Measurements from ENCODE around the gene SMC3.

DNA sequence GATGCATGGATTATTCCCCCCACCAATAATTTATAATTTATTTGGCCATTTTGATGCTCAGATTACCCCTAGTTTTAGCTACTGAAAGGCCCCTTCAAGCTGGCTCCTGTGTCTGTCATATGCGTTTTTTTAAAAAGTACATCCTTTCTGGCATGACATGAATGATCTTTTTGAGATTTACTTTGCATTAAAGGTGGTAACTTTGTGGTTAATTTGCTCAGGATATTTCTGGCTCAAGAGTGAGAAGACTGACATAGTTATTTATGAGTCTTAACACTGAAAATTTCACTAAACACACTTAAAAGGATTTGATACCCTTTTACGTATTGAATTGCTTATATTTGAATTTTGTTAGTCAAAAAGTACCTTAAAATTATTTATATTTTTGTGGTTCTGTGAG is 5.4 kb downstream of the SMC3 start:
- TF ChIP-seq, protein P1, sequence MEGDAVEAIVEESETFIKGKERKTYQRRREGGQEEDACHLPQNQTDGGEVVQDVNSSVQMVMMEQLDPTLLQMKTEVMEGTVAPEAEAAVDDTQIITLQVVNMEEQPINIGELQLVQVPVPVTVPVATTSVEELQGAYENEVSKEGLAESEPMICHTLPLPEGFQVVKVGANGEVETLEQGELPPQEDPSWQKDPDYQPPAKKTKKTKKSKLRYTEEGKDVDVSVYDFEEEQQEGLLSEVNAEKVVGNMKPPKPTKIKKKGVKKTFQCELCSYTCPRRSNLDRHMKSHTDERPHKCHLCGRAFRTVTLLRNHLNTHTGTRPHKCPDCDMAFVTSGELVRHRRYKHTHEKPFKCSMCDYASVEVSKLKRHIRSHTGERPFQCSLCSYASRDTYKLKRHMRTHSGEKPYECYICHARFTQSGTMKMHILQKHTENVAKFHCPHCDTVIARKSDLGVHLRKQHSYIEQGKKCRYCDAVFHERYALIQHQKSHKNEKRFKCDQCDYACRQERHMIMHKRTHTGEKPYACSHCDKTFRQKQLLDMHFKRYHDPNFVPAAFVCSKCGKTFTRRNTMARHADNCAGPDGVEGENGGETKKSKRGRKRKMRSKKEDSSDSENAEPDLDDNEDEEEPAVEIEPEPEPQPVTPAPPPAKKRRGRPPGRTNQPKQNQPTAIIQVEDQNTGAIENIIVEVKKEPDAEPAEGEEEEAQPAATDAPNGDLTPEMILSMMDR (conservative IDR thresholded peaks at IDR 0.05; ENCODE audit: low read depth, low read length), result no peak
- TF ChIP-seq EZH2 (IDR thresholded peaks at IDR 0.05; ENCODE audit: low read length, unreplicated experiment) (no peak), EZH2phosphoT487 (IDR thresholded peaks at IDR 0.05; ENCODE audit: borderline replicate concordance, low read length) (no peak)
